Neural cell (in vitro differentiated cells): ENCODE results near the gene COPS2. TPM values are rescaled to one million over a fixed set of nuclear protein-coding genes. Genes with fewer than 3 reads are reported as not detected.
"Not testable (repeated sequence)": the region's sequence is repeated elsewhere in the genome, so short reads cannot be mapped to it uniquely, and the experiment has no call there.

Experiments used
- H2AFZ ChIP-seq: fragments of 200-600, 300-800 bp; sonication (generic), shearing (Covaris generic); 2 replicates; pipeline ENCODE4 v1.6.0; 2014; ENCODE audit warnings: low read depth, mild to moderate bottlenecking, antibody characterized with exemption, low read length, moderate library complexity
- H3F3A ChIP-seq: fragments of 200-600 bp; shearing (Covaris generic); 2 replicates; pipeline ENCODE4 v1.6.1; 2016; ENCODE audit warnings: mild to moderate bottlenecking, moderate library complexity, mixed read lengths, antibody characterized with exemption, low read length; ENCODE audit not compliant: insufficient read depth, poor library complexity, severe bottlenecking
- H3K27ac ChIP-seq: fragments of 200-600, 300-800 bp; sonication (generic), shearing (Covaris generic); 2 replicates; pipeline ENCODE4 v1.5.1; 2014; ENCODE audit warnings: mild to moderate bottlenecking, low read length, moderate library complexity
- H3K27me3 ChIP-seq: fragments of 300-800, 200-600 bp; sonication (generic), shearing (Covaris generic); 2 replicates; pipeline ENCODE4 v1.6.0; 2014; ENCODE audit warnings: mild to moderate bottlenecking, low read depth, low read length, moderate library complexity; ENCODE audit not compliant: insufficient read depth
- H3K36me3 ChIP-seq: fragments of 300-800, 200-600 bp; sonication (generic), shearing (Covaris generic); 2 replicates; pipeline ENCODE4 v1.5.1; 2014; ENCODE audit warnings: mild to moderate bottlenecking, antibody characterized with exemption, low read length, moderate library complexity; ENCODE audit not compliant: insufficient read depth
- H3K4me2 ChIP-seq: fragments of 300-800, 200-600 bp; sonication (generic), shearing (Covaris generic); 2 replicates; pipeline ENCODE4 v1.6.0; 2014; ENCODE audit warnings: mild to moderate bottlenecking, low read length
- H3K4me3 ChIP-seq: fragments of 300-800, 200-600 bp; sonication (generic), shearing (Covaris generic); 2 replicates; pipeline ENCODE4 v1.5.1; 2014; ENCODE audit warnings: mild to moderate bottlenecking, low read length, moderate library complexity
- H3K79me2 ChIP-seq: fragments of 200-600 bp; shearing (Covaris generic); replicated peaks from 2 replicates; pipeline ENCODE4 v1.6.0; 2014; ENCODE audit warnings: mild to moderate bottlenecking, low read length, moderate library complexity; ENCODE audit not compliant: insufficient read depth
- H3K9ac ChIP-seq: fragments of 300-800, 200-600 bp; sonication (generic), shearing (Covaris generic); 2 replicates; pipeline ENCODE4 v1.6.1; 2016; ENCODE audit warnings: mild to moderate bottlenecking, low read length, mixed read lengths
- H3K9me2 ChIP-seq: fragments of 200-600 bp; shearing (Covaris generic); 2 replicates; pipeline ENCODE4 v1.6.1; 2016; ENCODE audit warnings: mild to moderate bottlenecking, low read length, mixed read lengths; ENCODE audit not compliant: insufficient read depth
- H3K9me3 ChIP-seq: fragments of 200-600, 300-800 bp; sonication (generic), shearing (Covaris generic); 2 replicates; pipeline ENCODE4 v1.6.1; 2016; ENCODE audit warnings: mild to moderate bottlenecking, mixed run types, low read length, moderate library complexity, mixed read lengths
- H4K20me1 ChIP-seq: fragments of 200-600 bp; shearing (Covaris generic); 2 replicates; pipeline ENCODE4 v1.6.1; 2016; ENCODE audit warnings: mild to moderate bottlenecking, mixed run types; ENCODE audit not compliant: insufficient read depth
- EP300 ChIP-seq: fragments of 450-650 bp; conservative IDR thresholded peaks from 2 replicates; pipeline ENCODE4 v1.6.1; 2014; ENCODE audit warnings: antibody characterized with exemption, mild to moderate bottlenecking, moderate library complexity; ENCODE audit not compliant: poor library complexity, severe bottlenecking
- EZH2 ChIP-seq: fragments of 200-600, 300-800 bp; shearing (Covaris generic), sonication (generic); IDR thresholded peaks from 2 replicates; pipeline ENCODE4 v1.6.1; 2014; ENCODE audit warnings: antibody characterized with exemption, low read length, borderline replicate concordance, mild to moderate bottlenecking; ENCODE audit not compliant: insufficient read depth, poor library complexity, severe bottlenecking
- MXI1 ChIP-seq: fragments of 450-650 bp; conservative IDR thresholded peaks from 2 replicates; pipeline ENCODE4 v1.6.1; 2014; ENCODE audit warnings: antibody characterized with exemption, mild to moderate bottlenecking; ENCODE audit not compliant: poor library complexity, severe bottlenecking
- POLR2AphosphoS5 ChIP-seq: IDR thresholded peaks from 2 replicates; pipeline ENCODE4 v1.6.1; 2012
- RAD21 ChIP-seq: fragments of 450-650 bp; conservative IDR thresholded peaks from 2 replicates; pipeline ENCODE4 v1.6.1; 2014; ENCODE audit warnings: antibody characterized with exemption, mild to moderate bottlenecking, moderate library complexity
- SMC3 ChIP-seq: fragments of 450-650 bp; conservative IDR thresholded peaks from 2 replicates; pipeline ENCODE4 v1.6.1; 2014; ENCODE audit warnings: antibody characterized with exemption, mild to moderate bottlenecking, moderate library complexity; ENCODE audit not compliant: poor library complexity
- TAF1 ChIP-seq: IDR thresholded peaks from 2 replicates; pipeline ENCODE4 v1.6.1; 2012; ENCODE audit warnings: low read depth
- polyA plus RNA-seq: library from polyadenylated mRNA; depleted of rRNA; stranded (reverse); fragments of >200 nt; gene quantifications from 2 replicates; pipeline ENCODE4 v1.2.3, GENCODE V29; 2014
- TF ChIP-seq, protein P1 (sequence below): fragments of 450-650 bp; IDR thresholded peaks from 2 replicates; pipeline ENCODE4 v1.5.1; 2014; ENCODE audit warnings: antibody characterized with exemption, mild to moderate bottlenecking, moderate library complexity; ENCODE audit not compliant: poor library complexity, severe bottlenecking
- TF ChIP-seq, protein P2 (sequence below): IDR thresholded peaks from 2 replicates; pipeline ENCODE4 v1.6.1; 2012; ENCODE audit warnings: borderline replicate concordance

The COPS2 gene
- polyA plus RNA-seq, 1 donor from 2014 or later: 88.8 TPM

DNA sequence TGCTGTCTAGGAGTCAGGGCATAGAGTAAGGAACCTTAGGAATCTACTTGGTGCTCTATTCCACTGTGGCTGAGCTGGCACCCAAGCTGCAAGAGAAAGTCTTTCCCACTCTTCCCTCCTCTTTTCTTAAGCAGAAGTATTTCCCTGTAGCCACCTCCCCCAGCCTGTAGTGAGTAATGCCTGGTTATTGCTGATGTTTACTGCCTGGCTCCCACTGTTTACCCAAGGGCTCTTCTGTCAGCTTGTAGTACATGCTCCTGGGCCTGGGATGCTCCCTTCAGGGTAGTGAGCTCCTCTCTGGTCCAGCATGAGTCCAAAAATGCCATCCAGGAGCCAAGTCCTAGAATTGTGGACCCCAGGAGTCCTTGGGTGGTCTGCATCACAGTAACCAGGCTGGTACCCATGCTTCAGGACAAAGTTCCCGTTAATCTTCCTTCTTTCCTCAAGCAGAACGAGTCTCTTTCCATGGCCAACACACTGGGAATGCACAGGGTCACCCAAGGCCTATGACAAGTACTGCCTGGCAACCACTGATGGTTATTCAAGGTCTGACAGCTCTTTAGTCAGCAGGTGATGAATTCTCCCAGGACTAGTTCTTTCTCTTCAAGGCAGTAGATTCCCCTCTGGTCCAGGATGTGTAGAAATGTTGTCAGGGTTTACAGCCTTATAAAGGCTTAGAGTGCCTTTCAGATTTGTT lies 32.3 kb upstream of the COPS2 start:
- Histone ChIP-seq H4K20me1 (no peaks in the 10 kb centered on the region), H2AFZ (no peak overlapping the region), H3K27ac (no peak overlapping the region), H3K27me3 (no peaks in the 10 kb centered on the region), H3K36me3 (no peaks in the 10 kb centered on the region), H3K9me3 (no peaks in the 10 kb centered on the region), H3K4me3 (no peak overlapping the region), H3K9me2 (no peaks in the 10 kb centered on the region), H3F3A (no peaks in the 10 kb centered on the region), H3K4me2 (no peak overlapping the region), H3K9ac (no peak overlapping the region), H3K79me2 (no peaks in the 10 kb centered on the region)
- TF ChIP-seq EP300: no peak

DNA sequence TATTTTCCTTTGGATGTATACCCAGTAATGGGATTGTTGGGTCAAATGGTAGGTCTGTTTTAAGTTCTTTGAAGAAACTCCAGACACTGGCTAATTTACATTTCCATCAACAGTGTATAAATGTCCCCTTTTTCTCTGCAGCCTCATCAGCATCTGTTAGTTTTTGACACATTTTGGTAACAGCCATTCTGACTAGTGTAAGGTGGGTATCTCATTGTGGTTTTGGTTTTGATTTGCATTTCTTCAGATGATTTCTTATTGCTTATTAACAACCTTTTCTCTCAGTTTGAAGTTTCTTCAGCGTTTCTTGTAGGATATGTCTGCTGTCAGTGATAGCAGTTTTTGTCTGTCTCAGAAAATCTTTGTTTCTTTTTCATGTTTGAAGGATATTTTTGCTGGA lies 30.1 kb upstream of the COPS2 start:
- H3K9me2 ChIP-seq: no peaks in the 10 kb centered on the region
- H3K9ac ChIP-seq: no peak overlapping the region
- H2AFZ ChIP-seq: no peak overlapping the region
- no peaks in the 10 kb centered on the region for H4K20me1 ChIP-seq
- H3K4me3 ChIP-seq: no peak overlapping the region
- no peaks in the 10 kb centered on the region for H3K9me3 ChIP-seq
- no peak overlapping the region for H3K4me2 ChIP-seq
- no peak overlapping the region for H3K27ac ChIP-seq
- no peaks in the 10 kb centered on the region for H3K27me3 ChIP-seq
- TF ChIP-seq, protein P1, sequence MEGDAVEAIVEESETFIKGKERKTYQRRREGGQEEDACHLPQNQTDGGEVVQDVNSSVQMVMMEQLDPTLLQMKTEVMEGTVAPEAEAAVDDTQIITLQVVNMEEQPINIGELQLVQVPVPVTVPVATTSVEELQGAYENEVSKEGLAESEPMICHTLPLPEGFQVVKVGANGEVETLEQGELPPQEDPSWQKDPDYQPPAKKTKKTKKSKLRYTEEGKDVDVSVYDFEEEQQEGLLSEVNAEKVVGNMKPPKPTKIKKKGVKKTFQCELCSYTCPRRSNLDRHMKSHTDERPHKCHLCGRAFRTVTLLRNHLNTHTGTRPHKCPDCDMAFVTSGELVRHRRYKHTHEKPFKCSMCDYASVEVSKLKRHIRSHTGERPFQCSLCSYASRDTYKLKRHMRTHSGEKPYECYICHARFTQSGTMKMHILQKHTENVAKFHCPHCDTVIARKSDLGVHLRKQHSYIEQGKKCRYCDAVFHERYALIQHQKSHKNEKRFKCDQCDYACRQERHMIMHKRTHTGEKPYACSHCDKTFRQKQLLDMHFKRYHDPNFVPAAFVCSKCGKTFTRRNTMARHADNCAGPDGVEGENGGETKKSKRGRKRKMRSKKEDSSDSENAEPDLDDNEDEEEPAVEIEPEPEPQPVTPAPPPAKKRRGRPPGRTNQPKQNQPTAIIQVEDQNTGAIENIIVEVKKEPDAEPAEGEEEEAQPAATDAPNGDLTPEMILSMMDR: no peak
- TF ChIP-seq EZH2 (no peak), POLR2AphosphoS5 (no peak), TAF1 (no peak), SMC3 (no peak), EP300 (no peak), RAD21 (no peak), MXI1 (no peak)
- TF ChIP-seq, protein P2, sequence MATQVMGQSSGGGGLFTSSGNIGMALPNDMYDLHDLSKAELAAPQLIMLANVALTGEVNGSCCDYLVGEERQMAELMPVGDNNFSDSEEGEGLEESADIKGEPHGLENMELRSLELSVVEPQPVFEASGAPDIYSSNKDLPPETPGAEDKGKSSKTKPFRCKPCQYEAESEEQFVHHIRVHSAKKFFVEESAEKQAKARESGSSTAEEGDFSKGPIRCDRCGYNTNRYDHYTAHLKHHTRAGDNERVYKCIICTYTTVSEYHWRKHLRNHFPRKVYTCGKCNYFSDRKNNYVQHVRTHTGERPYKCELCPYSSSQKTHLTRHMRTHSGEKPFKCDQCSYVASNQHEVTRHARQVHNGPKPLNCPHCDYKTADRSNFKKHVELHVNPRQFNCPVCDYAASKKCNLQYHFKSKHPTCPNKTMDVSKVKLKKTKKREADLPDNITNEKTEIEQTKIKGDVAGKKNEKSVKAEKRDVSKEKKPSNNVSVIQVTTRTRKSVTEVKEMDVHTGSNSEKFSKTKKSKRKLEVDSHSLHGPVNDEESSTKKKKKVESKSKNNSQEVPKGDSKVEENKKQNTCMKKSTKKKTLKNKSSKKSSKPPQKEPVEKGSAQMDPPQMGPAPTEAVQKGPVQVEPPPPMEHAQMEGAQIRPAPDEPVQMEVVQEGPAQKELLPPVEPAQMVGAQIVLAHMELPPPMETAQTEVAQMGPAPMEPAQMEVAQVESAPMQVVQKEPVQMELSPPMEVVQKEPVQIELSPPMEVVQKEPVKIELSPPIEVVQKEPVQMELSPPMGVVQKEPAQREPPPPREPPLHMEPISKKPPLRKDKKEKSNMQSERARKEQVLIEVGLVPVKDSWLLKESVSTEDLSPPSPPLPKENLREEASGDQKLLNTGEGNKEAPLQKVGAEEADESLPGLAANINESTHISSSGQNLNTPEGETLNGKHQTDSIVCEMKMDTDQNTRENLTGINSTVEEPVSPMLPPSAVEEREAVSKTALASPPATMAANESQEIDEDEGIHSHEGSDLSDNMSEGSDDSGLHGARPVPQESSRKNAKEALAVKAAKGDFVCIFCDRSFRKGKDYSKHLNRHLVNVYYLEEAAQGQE: no peak
- no peaks in the 10 kb centered on the region for H3K36me3 ChIP-seq
- peaks cover 5% of the 10 kb centered on the region for H3K79me2 ChIP-seq
- no peaks in the 10 kb centered on the region for H3F3A ChIP-seq

DNA sequence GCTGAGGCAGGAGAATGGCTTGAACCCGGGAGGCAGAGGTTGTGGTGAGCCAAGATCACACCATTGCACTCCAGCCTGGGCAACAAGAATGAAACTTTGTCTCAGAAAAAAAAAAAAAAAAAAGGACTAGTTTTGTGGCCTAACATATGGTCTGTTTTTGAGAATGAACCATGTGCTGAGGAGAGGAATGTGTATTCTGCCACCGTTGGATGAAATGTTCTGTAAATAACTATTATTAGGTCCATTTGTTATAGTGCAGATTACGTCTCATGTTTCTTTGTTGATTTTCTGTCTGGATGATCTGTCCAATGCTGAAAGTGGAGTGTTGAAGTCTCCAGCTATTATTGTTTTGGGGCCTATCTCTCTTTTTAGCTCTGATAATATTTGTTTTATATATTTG lies 28.3 kb upstream of the COPS2 start:
- H3K79me2 ChIP-seq: not testable (repeated sequence)

More for the DNA sequence above, 28.3 kb upstream of the COPS2 start:
- H3K9me3 ChIP-seq, H3K9me2 ChIP-seq, H3F3A ChIP-seq, H3K4me2 ChIP-seq, H4K20me1 ChIP-seq, H3K4me3 ChIP-seq, H3K27ac ChIP-seq, H3K27me3 ChIP-seq, H2AFZ ChIP-seq, H3K36me3 ChIP-seq, H3K9ac ChIP-seq: not testable (repeated sequence)
